DND-41 (cell line): ENCODE measurements around the gene PSMD2.

ENCODE experiments used
- EZH2 ChIP-seq: IDR thresholded peaks from 3 replicates; pipeline ENCODE4 v1.6.1; 2012; ENCODE audit warnings: borderline replicate concordance, low read depth, mild to moderate bottlenecking, moderate library complexity, low read length, inconsistent platforms; ENCODE audit not compliant: severe bottlenecking
- TF ChIP-seq, protein P1 (sequence below): IDR thresholded peaks from 2 replicates; pipeline ENCODE4 v1.5.1; 2012; ENCODE audit warnings: borderline replicate concordance, low read length, moderate library complexity, mild to moderate bottlenecking; ENCODE audit not compliant: poor library complexity, severe bottlenecking; ENCODE audit errors: extremely low read depth

- TF ChIP-seq, protein P1, sequence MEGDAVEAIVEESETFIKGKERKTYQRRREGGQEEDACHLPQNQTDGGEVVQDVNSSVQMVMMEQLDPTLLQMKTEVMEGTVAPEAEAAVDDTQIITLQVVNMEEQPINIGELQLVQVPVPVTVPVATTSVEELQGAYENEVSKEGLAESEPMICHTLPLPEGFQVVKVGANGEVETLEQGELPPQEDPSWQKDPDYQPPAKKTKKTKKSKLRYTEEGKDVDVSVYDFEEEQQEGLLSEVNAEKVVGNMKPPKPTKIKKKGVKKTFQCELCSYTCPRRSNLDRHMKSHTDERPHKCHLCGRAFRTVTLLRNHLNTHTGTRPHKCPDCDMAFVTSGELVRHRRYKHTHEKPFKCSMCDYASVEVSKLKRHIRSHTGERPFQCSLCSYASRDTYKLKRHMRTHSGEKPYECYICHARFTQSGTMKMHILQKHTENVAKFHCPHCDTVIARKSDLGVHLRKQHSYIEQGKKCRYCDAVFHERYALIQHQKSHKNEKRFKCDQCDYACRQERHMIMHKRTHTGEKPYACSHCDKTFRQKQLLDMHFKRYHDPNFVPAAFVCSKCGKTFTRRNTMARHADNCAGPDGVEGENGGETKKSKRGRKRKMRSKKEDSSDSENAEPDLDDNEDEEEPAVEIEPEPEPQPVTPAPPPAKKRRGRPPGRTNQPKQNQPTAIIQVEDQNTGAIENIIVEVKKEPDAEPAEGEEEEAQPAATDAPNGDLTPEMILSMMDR, result no peak
- no peak for TF ChIP-seq EZH2
Measured at GRCh38 chr3:184314700-184315542, 15.9 kb downstream of the PSMD2 start.
